NCI-H526 treated with DMSO at 0.1 percent for 48 hours (cell line): ENCODE data around the gene ANO10.

Source experiments
- DNase-seq: peaks from one replicate; lab custom pipeline; 2025; lab: John Stamatoyannopoulos, UW

The ANO10 gene

DNA sequence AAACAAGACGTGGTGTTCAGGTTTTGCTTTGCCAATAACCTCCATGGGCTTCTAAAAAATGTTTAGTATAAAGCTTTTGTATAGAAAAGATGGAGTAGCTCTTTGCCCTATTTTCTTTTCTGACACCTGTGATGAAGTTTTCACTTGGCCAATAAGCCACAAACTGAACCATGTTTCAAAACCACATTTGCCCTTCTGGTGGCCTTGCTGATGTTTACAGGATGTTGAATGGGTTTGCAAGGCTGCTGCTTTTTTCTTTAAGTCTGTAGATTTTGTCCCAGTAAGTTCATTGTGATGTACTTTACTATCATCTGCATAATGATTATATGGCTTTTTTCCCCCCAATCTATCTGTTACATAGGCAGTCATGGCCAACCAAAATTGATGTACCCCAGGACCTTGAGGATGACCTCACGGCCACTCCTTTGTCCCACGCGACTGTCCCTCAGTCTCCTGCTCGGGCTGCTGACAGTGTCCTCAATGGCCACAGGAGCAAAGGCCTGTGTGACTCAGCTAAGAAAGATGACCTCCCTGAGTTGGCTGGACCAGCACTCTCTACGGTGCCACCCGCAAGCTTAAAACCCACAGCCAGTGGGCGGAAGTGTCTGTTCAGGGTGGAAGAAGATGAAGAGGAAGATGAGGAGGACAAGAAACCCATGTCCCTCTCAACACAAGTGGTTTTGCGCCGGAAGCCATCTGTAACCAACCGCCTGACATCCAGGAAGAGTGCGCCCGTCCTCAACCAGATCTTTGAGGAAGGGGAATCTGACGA, 274.6 kb downstream of the ANO10 start:
- no peak for DNase-seq

GRCh38 chr3:43345877-43346276, 275.9 kb downstream of the ANO10 start:
- DNase-seq, result no peak

- no peak for DNase-seq
Observed at GRCh38 chr3:43345246-43345645, 276.6 kb downstream of the ANO10 start.

- DNase-seq, result no peak
Observed at GRCh38 chr3:43344520-43344919, 277.3 kb downstream of the ANO10 start.

DNA sequence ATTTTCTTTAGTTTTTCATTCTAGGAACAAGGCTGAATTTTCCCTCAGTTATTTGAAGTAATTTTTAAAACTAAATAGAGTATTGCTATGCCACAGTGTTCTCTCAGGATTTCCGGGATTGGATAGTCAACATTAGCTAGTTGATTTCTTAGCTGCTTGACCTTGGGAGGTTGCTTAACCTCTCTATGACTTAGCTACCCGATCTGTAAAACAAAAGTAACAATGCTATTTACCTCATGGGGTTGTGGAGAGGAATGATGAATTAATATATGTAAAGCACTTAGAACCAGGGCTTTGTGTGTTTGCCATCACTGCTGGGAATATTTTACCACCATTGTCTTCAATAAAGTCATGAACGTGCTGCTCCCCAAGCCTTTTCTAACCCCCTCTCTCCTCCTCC, 278.0 kb downstream of the ANO10 start:
- no peak for DNase-seq

GRCh38 chr3:43343185-43343584, 278.6 kb downstream of the ANO10 start:
- DNase-seq, result no peak

DNA sequence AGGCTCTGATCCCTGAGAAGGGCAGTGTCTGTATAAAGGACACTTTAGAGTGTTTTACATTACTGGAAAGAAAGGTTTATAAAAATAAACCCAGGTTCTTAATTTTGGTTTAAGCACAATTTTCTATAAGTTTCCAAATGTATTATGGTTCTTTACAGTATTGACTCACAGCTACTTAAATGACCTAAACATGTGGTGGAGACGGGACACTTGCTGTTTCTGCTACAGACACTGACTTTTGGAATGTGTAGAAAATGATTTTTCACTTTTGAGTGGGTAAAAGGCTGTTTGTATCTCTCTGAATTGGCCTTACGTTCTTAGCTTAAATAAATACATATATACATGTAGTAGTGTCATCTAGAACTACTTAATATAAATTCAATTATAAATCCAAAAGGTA, 280.0 kb downstream of the ANO10 start:
- no peak for DNase-seq

DNA sequence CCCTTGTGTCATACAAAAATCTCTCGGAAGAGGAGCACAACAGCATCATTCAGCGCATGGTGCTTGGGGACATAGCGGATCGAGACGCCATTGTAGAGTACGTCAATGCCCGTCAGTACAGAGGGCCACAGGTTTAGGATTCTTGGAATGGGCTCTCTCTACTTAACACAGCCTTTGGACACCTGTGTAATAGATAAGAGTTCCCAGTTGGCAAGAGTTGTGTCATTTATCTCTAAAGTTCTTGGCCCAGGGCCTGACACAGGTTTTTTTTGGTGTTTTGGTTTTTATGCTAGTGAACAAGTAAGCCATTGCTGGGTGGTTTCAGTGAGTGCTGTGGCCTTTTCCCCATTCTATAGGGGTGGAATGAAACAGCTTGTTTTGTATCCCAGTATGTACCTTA, 281.4 kb downstream of the ANO10 start:
- no peak for DNase-seq

GRCh38 chr3:43338295-43338694, 283.5 kb downstream of the ANO10 start:
- DNase-seq, result no peak

DNA sequence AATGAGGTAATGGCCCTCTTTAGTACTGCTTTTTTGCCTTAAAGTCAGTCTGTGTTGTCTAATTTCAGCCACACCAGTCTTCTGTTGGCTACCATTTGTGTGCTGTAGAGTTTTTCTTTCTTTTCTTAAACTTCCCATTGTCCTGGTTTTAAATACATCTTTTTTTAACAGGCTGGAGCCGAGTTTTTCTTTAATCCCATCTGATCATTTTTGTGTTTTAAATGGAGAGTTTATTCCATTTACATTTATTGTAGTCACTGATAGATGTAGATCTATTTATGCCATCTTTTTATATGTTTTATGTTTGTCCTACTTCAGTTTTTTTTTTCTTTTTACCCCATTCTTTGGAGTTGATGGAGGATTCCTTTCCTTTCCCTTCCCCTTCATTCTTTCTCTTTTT, 286.0 kb downstream of the ANO10 start:
- no peak for DNase-seq

GRCh38 chr3:43334976-43335375, 286.8 kb downstream of the ANO10 start:
- DNase-seq, result no peak

DNA sequence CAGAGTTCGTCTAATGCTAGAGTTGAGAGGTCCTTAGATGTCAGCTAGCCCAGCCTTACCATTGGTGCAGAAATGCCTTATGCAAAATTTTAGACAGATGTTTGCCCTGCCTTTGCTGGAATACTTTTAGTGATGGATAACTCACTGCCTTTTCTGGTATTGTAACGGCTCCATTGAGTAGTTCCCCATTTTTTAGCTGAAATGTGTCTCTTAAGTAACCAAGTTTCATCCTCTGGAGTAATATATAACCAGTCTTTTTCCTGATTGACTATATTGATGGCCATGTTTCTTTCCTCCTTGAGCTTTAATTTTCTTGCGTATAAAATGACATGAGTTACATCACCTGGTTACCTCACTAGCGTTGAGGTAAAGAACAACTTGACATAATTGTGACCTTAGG, 290.4 kb downstream of the ANO10 start:
- DNase-seq, result no peak

- DNase-seq, result no peak
Observed at GRCh38 chr3:43330981-43331380, 290.8 kb downstream of the ANO10 start.

GRCh38 chr3:43328653-43329052, 293.2 kb downstream of the ANO10 start:
- no peak for DNase-seq

DNA sequence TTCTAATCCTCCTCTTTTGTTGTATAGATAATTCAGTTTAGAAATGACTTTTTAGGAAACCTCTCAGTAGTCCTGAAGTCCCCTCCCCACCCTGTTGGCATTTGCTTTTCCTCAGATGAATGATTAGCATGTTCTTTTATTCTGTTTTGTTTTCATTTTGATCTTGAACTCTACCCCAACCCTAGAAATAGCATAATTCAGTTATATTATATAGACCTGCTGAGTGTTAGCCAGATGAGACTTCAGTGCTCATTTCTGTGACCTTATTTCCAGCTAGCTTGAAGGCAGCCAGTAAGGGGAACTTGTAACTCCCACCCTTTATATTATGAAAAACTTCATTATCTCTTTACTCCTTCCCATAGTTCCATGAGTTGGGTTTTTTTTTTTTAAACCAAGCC, 294.2 kb downstream of the ANO10 start:
- no peak for DNase-seq

- no peak for DNase-seq
Observed at GRCh38 chr3:43326891-43327581, 294.8 kb downstream of the ANO10 start.

GRCh38 chr3:43323541-43323940, 298.3 kb downstream of the ANO10 start:
- DNase-seq, result no peak

- no peak for DNase-seq
Observed at GRCh38 chr3:43320288-43320687, 301.5 kb downstream of the ANO10 start.

DNA sequence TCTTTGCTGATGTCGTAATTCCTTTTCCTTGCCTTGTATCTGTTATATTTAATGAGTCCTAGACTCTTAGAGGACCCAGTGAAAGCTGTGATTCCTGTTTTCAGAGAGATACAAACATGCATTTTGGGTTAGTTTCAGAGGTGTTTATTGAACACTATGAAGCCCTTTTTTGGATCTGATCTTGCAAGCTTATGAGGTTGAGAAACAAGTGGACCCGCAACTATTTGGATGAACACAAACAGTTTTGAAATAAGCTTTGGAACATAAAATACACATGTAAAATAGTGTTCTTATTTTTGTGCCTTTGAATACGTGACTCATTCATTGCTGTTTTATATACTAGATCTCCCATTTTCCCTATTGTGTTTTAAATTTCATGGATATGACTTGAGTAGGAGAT, 302.0 kb downstream of the ANO10 start:
- DNase-seq, result no peak

DNA sequence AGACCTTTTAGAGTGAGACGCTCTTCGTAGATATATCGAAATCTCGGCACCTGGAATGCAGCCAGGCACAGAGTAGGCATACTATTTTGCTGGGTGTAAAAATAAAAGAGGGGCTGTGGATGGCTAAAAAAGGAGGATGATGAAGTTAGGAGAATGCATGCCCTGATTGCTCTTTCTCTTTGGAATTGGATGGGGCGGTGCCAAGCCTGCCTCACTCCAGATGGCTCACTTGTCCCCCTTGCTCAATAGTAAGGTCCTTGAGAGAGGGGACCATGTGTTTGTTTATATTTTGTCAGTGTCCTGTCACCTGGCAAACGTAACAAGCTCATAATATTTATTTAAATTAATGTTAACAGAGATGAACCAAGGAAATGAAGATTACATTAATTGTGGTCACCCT, 302.4 kb downstream of the ANO10 start:
- DNase-seq, result no peak

- DNase-seq, result no peak
Observed at GRCh38 chr3:43317461-43318316, 304.1 kb downstream of the ANO10 start.

DNA sequence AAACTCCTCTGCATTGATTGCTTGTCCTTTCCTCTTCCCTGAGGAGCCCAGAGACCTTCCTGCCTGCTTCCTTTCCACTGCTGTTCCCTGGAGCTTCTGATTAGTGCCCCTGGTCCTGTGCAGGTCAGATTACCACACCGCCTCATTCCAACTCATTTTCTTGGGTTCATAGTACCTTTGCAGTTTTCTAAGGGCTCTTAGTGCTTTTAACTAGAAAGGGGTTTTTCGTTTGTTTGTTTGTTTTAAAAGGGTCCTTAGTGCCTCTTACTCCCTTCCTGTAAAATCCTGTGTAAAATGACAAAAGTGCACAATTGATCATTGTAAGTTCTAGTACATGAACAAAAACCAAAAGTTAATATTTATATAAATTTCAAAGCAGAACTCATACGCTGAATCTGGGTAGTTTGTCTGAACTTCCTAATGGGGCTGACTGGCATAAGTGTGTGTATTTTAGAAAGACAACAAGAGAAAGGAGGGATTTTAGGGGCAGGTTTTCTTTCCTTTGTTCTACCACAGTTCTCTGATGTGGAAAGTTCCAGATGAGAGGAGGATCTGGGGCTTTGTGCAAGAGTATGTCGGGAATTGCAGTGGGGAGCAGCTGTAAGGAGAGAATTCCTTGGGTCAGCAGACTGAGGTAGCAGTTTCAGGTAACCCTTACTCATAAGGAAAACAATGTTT, 304.9 kb downstream of the ANO10 start:
- DNase-seq, result no peak
